GM19025 (cell line): ENCODE results near the gene ZSCAN12.
"Not testable (repeated sequence)": the region's sequence is repeated elsewhere in the genome, so short reads cannot be mapped to it uniquely, and the experiment has no call there.

Source experiments
- ATAC-seq: cut with Tn5 transposase; IDR thresholded peaks from one replicate; pipeline ENCODE4 v1.9.1; 2021; ENCODE audit warnings: mild to moderate bottlenecking, low read depth, moderate library complexity; ENCODE audit not compliant: unreplicated experiment

The ZSCAN12 gene

GRCh38 chr6:28400122-28400451, 540 bp upstream of the ZSCAN12 start:
- no peak for ATAC-seq

- ATAC-seq: no peak
Observed at GRCh38 chr6:28395918-28396317, 3.6 kb downstream of the ZSCAN12 start.

- no peak for ATAC-seq
Observed at GRCh38 chr6:28393912-28394662, 5.5 kb downstream of the ZSCAN12 start.

GRCh38 chr6:28390688-28391087, 8.9 kb downstream of the ZSCAN12 start:
- no peak for ATAC-seq

GRCh38 chr6:28384143-28384533, 15.4 kb downstream of the ZSCAN12 start:
- no peak for ATAC-seq

DNA sequence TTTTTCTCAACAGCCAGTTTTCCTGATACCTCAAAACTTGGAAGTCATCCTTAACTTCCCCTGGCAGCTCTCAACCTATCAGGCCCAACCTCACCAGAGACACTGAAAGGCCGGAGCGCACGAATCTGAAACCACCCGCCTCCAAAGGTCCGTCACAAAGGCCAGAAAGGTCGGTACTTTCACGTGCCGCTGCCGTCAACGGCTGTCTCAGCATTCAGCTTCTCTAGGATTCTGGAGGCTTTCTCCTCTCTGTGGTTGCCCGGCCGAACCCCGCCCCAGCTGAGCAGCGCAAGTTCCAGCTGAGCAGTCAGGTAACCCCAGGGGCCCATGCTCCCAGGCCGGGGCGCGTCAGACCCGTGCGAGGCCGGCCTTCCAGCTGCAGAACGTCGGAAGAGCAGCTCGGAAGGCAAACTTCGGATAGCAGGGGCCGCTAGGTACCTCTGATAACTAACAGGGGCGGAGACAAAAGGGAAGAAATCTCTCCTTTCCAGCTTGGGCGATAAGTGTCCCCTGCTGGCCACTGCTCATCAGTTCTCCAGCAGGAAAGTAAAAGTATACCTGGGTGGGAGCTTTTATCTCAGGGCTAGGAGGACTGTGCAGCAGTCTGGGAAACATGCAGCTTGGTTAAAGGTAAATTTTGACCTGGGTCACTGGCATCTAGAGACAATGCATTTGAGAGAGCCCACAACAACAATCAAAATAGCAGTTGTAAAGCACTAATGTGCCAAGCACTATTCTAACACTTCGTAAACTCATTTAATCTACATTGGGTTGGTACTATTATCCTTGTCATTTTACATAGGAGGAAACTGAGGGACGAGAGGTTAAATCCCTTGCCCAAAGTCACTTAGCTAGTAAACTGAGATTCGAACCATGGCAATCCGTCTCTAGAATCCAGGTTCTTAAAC, 16.1 kb downstream of the ZSCAN12 start:
- ATAC-seq: peak; percentile 89

DNA sequence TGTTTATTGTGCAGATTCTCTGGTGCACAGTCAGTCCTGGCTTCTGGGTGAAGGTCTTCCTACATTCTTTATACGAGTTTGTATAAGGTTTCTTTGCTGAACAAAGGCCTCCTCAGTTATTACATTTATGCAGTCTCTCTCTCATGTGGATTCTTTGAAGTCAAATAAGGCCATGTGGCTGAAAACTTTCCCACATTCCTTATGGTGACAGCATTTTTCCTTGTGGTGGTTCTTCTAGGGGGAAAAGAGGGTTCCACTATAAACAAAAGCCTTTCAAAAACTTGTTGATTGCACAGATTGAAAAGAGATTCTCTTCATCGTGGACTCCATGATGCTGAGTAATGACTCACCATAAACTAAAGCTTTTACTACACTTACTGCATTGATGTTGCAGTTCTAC, 19.2 kb downstream of the ZSCAN12 start:
- ATAC-seq: no peak

- no peak for ATAC-seq
Observed at GRCh38 chr6:28378644-28379043, 20.9 kb downstream of the ZSCAN12 start.

- no peak for ATAC-seq
Observed at GRCh38 chr6:28377879-28378278, 21.7 kb downstream of the ZSCAN12 start.

- ATAC-seq: no peak
Observed at GRCh38 chr6:28373925-28374324, 25.6 kb downstream of the ZSCAN12 start.

DNA sequence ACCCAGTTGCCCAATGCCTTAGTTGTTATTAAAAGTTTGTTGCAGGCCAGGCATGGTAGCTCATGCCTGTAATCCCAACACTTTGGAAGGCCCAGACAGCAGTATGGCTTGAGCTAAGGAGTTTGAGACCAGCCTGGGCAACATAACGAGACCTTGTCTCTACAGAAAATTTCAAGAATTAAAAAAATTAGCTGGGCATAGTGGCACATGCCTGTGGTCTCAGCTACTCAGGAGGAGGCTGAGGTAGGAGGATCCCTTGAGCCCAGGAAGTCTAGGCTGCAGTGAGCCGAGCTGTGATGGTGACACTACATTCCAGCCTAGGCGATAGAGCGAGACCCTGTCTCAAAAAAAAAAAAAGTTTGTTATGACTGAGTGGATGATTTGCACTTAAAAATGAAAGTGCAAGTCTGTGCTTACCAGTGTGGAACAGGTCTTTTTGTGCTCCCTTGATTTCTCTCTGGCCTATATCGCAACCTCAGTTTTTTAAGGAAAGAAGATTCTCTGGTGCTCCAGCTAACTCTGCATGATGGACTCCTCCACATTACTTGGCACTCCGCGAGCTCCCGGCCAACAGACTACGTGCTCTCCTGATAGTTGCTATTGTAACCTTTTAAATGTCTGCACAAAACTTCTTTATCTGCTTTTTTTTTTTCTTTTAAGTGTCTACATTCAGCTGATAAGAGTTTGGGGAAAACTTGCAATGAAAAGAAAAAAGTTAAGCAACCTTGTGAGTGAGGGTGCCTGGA, 27.7 kb downstream of the ZSCAN12 start:
- ATAC-seq: no peak

- ATAC-seq: no peak
Observed at GRCh38 chr6:28371280-28371679, 28.3 kb downstream of the ZSCAN12 start.

DNA sequence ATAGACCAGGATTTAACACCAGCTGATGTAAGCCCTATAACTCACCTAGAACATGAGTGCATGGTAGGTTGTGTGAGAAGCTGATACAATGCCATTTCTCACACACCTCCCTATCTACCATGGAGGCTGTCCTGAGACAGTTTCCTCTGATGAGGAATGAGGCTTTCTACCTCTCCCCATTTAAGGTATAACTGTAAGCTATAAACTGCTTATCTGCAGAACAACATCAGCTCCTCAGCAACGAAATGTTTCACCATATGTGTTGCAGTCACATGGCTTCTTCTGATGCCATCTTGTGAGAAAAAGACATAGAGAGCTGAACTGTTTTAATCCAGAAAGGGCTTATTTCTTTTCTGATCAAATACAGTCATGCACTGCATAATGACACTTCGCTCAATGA, 29.1 kb downstream of the ZSCAN12 start:
- ATAC-seq: no peak

DNA sequence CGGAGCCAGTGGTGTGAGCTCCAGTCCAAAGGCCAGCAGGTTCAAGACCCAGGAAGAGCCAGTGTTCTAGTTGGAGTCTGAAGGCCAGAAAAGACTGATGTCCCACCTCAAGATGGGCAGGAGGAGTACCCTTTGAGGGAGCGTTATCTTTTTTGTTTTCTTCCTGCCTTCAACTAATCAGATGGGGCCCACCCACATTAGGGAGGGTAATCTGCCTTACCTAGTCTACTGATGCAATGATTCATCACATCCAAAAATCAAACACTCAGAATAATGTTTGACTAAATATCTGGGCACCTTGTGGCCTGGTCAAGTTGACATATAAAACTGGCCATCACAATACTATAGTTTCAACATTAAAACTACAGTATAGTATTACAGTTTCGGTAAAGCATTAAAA, 30.1 kb downstream of the ZSCAN12 start:
- no peak for ATAC-seq

DNA sequence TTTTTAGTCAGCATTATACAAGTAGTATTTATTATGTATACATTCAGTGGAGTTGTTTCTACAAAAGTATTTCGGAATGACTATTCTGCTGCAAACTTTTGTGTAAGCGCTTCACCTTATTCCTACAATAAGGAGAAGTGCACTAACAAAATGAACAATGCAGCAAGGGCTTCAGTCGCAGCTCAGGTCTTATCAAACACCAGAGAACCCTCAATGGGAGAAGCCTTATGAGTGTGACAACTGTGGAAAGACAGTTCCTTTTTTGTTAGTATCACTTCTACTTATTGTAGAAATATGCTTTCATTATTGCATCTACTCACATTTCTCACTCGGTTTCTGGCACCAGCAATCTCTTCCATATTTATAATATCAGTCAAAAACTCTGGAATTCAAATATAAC, 31.0 kb downstream of the ZSCAN12 start:
- no peak for ATAC-seq

GRCh38 chr6:28365590-28365989, 34.0 kb downstream of the ZSCAN12 start:
- not testable (repeated sequence) for ATAC-seq

DNA sequence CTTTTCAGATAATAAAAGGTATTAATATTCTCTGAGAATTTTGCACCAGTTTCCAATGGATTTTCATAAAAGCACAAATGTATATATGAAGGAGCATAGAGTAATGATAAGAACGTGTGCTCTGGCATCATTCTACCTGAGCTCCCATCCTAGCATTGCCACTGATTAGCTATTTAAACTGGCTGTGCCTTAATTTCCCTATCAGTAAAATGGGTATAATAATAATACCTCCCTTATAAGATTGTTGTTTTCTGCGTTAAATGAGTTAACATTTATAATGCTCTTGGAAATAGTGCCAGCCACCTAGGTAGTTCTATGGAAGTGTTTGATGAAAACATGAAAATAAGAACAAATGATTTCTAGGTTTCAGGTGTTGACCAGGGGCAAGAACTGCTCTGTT, 38.6 kb downstream of the ZSCAN12 start:
- no peak for ATAC-seq

DNA sequence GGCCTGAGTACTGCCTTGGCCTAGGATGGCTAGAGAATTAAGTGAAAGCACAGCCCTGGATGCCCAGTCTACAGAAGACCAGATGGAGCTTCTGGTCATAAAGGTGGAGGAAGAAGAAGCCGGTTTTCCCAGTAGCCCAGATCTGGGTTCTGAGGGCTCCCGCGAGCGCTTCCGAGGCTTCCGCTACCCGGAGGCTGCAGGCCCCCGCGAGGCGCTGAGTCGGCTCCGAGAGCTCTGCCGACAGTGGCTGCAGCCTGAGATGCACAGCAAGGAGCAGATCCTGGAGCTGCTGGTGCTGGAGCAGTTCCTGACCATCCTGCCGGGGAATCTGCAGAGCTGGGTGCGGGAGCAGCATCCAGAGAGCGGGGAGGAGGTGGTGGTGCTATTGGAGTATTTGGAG, 40.0 kb downstream of the ZSCAN12 start:
- not testable (repeated sequence) for ATAC-seq

DNA sequence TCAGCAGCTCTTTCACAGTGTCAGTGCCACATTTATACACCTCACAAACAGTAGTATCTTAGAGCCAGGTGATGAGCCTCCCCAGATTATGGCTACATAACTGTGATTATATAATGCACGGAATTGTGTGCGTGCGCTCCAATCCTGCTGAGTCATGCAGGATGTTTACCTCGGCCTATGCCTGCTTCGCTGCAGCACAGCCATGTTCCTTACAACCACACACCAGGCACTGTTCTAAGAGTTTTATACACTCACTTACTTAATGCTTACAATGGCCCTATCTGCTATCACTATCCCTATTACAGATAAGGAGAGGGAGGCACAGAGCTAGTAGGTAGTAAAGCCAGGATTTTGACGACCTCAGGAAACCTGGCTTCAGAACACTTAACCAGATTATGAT, 42.5 kb downstream of the ZSCAN12 start:
- no peak for ATAC-seq

GRCh38 chr6:28356666-28357020, 42.9 kb downstream of the ZSCAN12 start:
- ATAC-seq: no peak
